ENCODE measurements around the gene ATXN7L2.

The ATXN7L2 gene

GRCh38 chr1:109475261-109475660 is 8.4 kb upstream of the ATXN7L2 start:
- DNase-seq (ENCODE audit: insufficient read length, low spot score): no peak
- no peak for FAIRE-seq

GRCh38 chr1:109476825-109477224 is 6.9 kb upstream of the ATXN7L2 start:
- DNase-seq (ENCODE audit: insufficient read length, low spot score) (no peak), FAIRE-seq (no peak)

- FAIRE-seq (no peak), DNase-seq (ENCODE audit: insufficient read length, low spot score) (no peak)
Observed at GRCh38 chr1:109477821-109478220, 5.9 kb upstream of the ATXN7L2 start.

GRCh38 chr1:109478806-109479205 is 4.9 kb upstream of the ATXN7L2 start:
- FAIRE-seq (no peak), DNase-seq (ENCODE audit: insufficient read length, low spot score) (no peak)

- DNase-seq (ENCODE audit: insufficient read length, low spot score) (no peak), FAIRE-seq (no peak)
Observed at GRCh38 chr1:109479311-109479710, 4.4 kb upstream of the ATXN7L2 start.

- FAIRE-seq: no peak
- DNase-seq (ENCODE audit: insufficient read length, low spot score): no peak
Observed at GRCh38 chr1:109479901-109480300, 3.8 kb upstream of the ATXN7L2 start.

GRCh38 chr1:109481646-109482045 is 2.1 kb upstream of the ATXN7L2 start:
- DNase-seq (ENCODE audit: insufficient read length, low spot score): no peak

GRCh38 chr1:109482242-109482641 is 1.5 kb upstream of the ATXN7L2 start:
- FAIRE-seq (no peak), DNase-seq (ENCODE audit: insufficient read length, low spot score) (no peak)

More at GRCh38 chr1:109481646-109482045, 2.1 kb upstream of the ATXN7L2 start:
- no peak for FAIRE-seq

GRCh38 chr1:109482791-109483671 is 674 bp upstream of the ATXN7L2 start:
- DNase-seq (ENCODE audit: insufficient read length, low spot score): no peak
- FAIRE-seq: no peak

- DNase-seq (ENCODE audit: insufficient read length, low spot score): no peak
- peak; percentile 8 for FAIRE-seq
Observed at GRCh38 chr1:109484519-109484975, 842 bp downstream of the ATXN7L2 start.

- DNase-seq (ENCODE audit: insufficient read length, low spot score) (no peak), FAIRE-seq (no peak)
Observed at GRCh38 chr1:109485001-109485400, 1.3 kb downstream of the ATXN7L2 start.

- DNase-seq (ENCODE audit: insufficient read length, low spot score) (no peak), FAIRE-seq (no peak)
Observed at GRCh38 chr1:109487261-109487660, 3.6 kb downstream of the ATXN7L2 start.

GRCh38 chr1:109488201-109488600 is 4.5 kb downstream of the ATXN7L2 start:
- FAIRE-seq (no peak), DNase-seq (ENCODE audit: insufficient read length, low spot score) (no peak)

- FAIRE-seq (no peak), DNase-seq (ENCODE audit: insufficient read length, low spot score) (no peak)
Observed at GRCh38 chr1:109488696-109489095, 5.0 kb downstream of the ATXN7L2 start.

GRCh38 chr1:109490029-109490933 is 6.6 kb downstream of the ATXN7L2 start:
- FAIRE-seq (peak; percentile 77), DNase-seq (ENCODE audit: insufficient read length, low spot score) (peak; percentile 69)

- FAIRE-seq (no peak), DNase-seq (ENCODE audit: insufficient read length, low spot score) (no peak)
Observed at GRCh38 chr1:109490934-109491302, 7.2 kb downstream of the ATXN7L2 start.

- FAIRE-seq (no peak), DNase-seq (ENCODE audit: insufficient read length, low spot score) (no peak)
Observed at GRCh38 chr1:109491372-109491771, 7.7 kb downstream of the ATXN7L2 start.

GRCh38 chr1:109492779-109493178 is 9.1 kb downstream of the ATXN7L2 start:
- DNase-seq (ENCODE audit: insufficient read length, low spot score) (no peak), FAIRE-seq (no peak)

- DNase-seq (ENCODE audit: insufficient read length, low spot score) (no peak), FAIRE-seq (no peak)
Observed at GRCh38 chr1:109493227-109493626, 9.5 kb downstream of the ATXN7L2 start.

- peak; percentile 90 for DNase-seq (ENCODE audit: insufficient read length, low spot score)
- peak; percentile 87 for FAIRE-seq
Observed at GRCh38 chr1:109493805-109494539, 10.3 kb downstream of the ATXN7L2 start, which contains the start of gene CYB561D1. Gene CYB561D1 (plus strand): TSS chr1:109494094. CDS start chr1:109494140, 46 bp downstream.

- DNase-seq (ENCODE audit: insufficient read length, low spot score) (no peak), FAIRE-seq (no peak)
Observed at GRCh38 chr1:109495738-109496137, 12.0 kb downstream of the ATXN7L2 start.

Data from GM19239 (cell line).